GM19099 (cell line): ENCODE measurements around the gene TUT4.
A peak's percentile ranks its signal among the peaks of the same experiment; 100 is the strongest.

Experiments used
- POLR2A ChIP-seq: IDR thresholded peaks from 3 replicates; pipeline ENCODE4 v1.6.1; 2011; ENCODE audit warnings: low read depth; ENCODE audit not compliant: insufficient read length; ENCODE audit errors: extremely low read depth

Gene TUT4

DNA sequence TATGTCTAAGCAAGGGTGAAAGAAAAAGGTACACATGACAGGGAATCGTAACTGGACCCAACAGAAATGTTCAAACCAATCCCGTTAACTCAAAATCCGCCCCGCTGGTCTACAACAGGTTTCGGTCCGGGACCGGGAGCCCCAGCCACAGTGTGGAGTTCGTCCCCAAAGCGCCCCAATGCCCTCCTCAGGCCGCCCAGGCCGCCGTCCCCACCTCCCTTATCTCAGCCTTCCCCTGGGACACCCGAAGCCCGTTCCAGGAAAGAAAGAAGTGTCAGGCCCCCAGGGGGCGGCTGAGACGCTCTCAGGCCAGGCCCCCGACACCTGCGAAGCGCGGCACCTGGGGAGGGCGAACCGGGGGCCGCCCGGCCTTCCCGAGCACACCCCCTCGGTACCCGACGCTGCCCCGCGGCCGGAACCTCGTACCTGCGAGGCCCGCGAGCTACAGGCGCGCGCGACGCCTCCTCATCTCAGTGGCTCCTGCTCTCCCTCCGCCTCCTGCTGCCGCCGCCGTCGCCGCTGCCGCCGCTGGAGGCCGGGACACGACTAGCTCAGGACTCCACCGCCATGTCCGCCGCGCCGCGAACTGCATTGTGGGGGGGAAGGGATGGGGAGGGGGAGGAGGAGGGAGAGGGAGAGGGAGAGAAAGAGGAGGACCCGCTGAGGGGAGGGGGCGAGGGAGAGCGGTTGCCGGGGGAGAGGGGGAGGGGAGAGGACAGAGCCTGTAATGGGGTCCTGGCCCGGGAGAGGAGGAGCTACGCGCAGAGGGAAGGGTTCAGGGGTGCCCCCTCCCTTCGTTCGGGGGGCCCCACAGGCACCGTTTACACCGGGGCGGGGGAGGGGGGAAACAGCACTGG, at the start of gene TUT4:
TSS of gene TUT4 (minus strand) at position 588 of the 857 bp plus-strand sequence. CDS start 26,812 bp downstream, outside the sequence.
- TF ChIP-seq POLR2A: no peak

- peak; percentile 62 for TF ChIP-seq POLR2A
These were observed 49.3 kb upstream of the TUT4 start, which contains the start of gene GPX7 for GRCh38 chr1:52601991-52602855. Gene GPX7, plus strand, starts transcription at chr1:52602371. Its CDS starts 39 bp downstream, at chr1:52602410.

DNA sequence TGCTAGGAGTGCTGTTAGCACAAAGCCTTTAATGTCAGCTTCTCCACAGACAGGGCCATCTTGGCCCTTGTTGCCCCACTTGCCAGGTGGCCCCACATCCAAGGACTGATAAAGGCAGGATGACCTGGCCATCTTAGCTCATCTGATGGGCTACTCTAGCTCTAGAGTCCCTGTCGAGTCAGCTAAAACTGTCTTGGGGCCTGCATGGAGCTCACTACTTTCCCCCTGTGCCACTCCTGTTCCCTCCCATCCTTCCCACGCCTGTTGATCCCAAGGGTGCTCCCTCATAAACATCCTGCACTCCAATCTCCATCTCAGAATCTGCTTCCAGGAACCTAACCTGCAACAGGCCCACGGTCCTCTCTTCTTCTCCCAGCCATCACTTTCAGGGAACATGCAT, 48.6 kb upstream of the TUT4 start:
- TF ChIP-seq POLR2A: no peak

DNA sequence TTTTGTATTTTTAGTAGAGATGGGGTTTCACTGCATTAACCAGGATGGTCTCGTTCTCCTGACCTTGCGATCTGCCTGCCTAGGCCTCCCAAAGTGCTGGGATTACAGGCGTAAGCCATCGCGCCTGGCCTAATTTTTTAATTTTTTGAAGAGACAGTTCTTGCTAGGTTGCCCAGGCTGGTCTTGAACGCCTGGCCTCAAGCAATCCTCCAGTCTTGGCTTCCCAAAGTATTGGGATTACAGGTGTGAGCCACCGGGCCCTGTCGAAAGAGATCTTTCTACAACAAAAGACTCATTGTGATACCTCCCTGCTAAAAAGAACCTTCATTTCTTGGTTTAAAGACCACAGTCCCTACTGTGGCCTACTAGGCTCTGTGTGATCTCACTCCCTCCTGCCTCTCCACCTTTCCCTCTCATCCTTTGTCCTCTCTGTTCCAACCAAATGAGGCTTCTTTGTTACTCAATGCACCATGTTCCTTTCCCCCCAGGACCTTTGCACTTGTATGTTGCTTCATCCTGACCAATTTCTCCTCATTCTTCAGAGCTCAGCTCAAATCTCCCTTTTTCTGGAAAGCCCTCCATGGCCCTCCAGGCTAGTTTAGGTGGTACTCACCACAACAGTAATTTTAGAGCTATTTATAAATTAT, 47.8 kb upstream of the TUT4 start:
- TF ChIP-seq POLR2A: no peak

- no peak for TF ChIP-seq POLR2A
These were observed 46.3 kb upstream of the TUT4 start for GRCh38 chr1:52599236-52599635.

DNA sequence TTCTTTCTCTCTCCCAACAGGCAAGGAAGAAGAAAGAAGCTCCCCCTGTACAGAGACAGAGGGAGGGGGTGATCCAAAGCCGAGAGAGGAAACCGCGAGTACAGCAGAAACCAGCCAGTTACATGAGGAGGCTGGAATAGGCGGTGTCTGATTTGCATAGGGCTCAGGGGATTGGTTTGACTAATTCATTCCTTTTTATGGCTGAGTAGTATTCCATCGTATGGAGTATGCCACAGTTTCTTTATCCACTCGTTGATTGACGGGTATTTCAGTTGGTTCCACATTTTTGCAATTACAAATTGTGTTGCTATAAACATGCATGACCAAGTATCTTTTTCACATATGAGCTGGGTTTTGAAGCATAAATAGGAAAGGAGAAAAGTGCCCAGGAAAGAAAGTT, 45.8 kb upstream of the TUT4 start:
- no peak for TF ChIP-seq POLR2A

DNA sequence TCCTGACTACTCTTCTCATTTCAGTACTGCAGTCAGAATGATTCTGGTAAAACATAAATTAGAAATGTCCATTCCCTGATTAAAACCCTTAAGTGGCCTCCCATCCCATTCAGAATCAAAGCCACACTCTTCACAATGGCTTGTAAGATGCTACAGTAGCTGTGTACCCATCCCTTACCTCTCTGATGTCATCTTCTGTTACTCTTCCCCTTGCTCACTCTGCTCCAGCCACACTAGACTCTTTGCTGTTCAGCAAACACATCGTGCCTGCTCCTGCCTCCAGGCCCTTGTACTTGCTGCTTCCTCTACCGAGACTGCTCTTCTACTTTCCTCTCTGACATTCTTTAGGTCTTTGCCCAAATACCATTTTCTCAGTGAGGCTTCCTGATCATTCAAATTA, 45.0 kb upstream of the TUT4 start:
- TF ChIP-seq POLR2A: no peak

DNA sequence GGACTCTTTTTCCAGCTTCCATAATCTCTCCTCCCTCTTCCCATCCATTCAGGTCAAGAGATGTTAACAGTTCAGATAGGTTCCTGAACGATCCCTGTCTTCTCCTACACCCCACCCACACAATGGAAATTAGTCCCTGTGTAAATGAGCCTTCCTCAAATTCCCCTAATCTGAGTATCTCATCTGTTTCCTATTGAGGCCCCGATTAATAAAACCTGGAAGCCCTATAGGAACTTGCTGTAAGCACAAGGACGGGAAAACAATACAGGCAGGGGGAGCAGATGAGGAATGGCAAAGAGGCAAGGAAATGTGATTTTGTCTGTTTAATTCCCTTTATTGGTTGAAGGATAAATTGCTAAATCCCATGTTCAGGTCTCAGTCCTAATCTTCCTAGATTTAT, 42.2 kb upstream of the TUT4 start:
- no peak for TF ChIP-seq POLR2A

DNA sequence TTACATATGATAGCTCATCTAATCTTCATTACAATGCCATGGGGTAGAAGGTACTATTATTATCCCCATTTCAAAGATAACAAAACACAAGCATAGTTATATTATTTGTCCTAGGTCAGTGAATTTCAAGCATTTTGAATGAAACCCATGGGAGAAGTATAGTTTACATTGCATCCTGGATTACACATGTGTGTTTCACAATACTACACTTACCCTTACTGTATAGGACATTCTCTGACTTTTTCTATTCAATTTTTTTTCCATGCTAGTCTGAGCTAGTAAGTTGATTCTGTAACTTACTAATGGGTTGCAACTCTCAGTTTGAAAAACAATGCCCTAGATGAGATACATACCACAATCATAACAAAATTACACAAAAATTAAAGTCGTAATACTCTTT, 40.6 kb upstream of the TUT4 start:
- no peak for TF ChIP-seq POLR2A

DNA sequence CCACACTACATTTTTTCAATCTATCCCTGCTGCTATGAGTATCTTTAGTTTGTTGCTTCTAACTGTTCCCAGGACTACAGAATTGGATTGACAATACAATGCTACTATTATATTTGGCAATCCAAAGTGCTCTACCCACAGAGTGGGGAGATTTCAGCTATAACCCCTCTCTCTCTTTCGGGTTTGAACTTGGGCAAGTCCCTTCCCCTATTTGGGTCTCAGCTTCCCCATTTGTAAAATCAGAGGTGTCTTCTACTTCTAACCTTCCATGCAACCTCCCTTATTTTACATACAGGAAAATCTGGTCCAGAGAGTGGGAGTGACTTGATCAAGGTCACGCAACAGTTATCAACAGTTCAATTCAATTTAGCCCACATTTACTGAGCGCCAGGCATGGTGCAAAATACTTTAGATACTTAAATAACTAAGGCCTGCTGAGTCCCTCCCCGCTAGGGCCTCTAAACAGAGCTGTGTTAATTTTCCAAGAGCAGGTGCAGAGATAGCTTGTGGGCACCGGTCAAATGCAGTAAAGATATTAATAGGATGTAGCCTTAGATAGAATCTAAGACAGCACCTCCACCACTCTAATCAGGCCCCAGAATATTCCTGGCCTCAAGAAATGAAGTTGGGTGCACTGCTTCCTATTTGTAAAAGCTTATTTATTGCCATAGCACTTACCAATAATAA, 39.9 kb upstream of the TUT4 start:
- no peak for TF ChIP-seq POLR2A

DNA sequence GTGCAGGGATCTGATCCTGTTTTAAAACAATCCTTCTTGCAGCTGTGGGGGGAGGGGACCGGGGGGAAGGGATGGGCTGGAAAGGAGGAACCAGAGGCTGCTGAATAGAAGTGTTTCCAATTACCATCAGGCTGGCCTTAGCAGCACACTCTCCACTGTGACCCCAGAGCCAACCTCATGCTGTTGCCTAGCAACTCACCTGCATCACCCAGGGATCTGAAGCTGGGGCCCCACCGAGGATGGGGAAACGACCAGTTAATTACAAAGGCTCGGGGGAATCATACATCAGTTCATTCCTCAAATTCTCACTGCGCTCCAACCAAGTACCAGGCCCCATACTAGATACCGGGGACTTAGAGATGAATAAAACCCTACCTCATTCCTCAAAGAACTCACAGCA, 37.4 kb upstream of the TUT4 start:
- no peak for TF ChIP-seq POLR2A

GRCh38 chr1:52588535-52588934, 35.6 kb upstream of the TUT4 start:
- no peak for TF ChIP-seq POLR2A

GRCh38 chr1:52588027-52588426, 35.1 kb upstream of the TUT4 start:
- no peak for TF ChIP-seq POLR2A

- TF ChIP-seq POLR2A: no peak
These were observed 32.6 kb upstream of the TUT4 start for GRCh38 chr1:52585474-52585873.

DNA sequence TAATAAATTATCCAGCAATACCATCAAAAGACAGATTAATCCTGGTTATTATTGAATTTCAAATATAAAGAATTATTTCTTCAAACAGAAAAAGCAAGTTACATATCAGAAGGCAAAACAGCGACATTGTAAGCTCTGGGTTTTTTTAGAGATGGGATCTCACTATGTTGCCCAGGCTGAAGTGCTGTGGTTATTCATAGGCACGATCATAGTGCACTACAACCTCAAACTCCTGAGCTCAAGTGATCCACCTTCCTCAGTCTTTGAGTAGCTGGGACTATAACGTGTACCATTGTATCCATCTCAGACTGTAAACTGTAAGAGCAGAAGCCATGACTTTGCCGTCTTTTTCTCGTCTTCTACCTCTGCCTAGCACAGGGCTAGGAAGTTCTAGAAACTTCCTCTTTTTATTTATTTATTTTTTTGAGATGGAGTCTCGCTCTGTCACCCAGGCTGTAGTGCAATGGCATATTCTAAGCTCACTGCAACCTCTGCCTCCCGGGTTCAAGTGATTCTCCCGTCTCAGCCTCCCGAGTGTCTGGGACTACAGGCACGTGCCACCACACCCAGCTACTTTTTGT, 29.3 kb upstream of the TUT4 start:
- TF ChIP-seq POLR2A: no peak

- TF ChIP-seq POLR2A: no peak
These were observed 27.4 kb upstream of the TUT4 start for GRCh38 chr1:52580283-52580682.
